K562 (cell line): ENCODE measurements around the gene TMEM217. TPM values are rescaled to one million over a fixed set of nuclear protein-coding genes. Genes with fewer than 3 reads are reported as not detected.

Source experiments
- CHCHD3 ChIP-seq: fragments of 250-450 bp; sonication (Bioruptor Pico); IDR thresholded peaks from 2 replicates; pipeline ENCODE4 v2.1.2; 2022; ENCODE audit warnings: mild to moderate bottlenecking
- FOXP1 ChIP-seq: sonication (generic); formaldehyde crosslinking; IDR thresholded peaks from 2 replicates; pipeline ENCODE4 v1.8.0; 2022; ENCODE audit warnings: mild to moderate bottlenecking, missing genetic modification reagents
- HMBOX1 ChIP-seq: sonication (generic); IDR thresholded peaks from 2 replicates; pipeline ENCODE4 v1.6.1; 2016
- HMG20A ChIP-seq: fragments of 450-650 bp; formaldehyde crosslinking; conservative IDR thresholded peaks from 2 replicates; pipeline ENCODE4 v1.4.0; 2020; ENCODE audit warnings: mild to moderate bottlenecking, mixed read lengths
- HNRNPLL ChIP-seq: fragments of 200-400 bp; formaldehyde crosslinking; IDR thresholded peaks from 2 replicates; pipeline ENCODE4 v1.6.1; 2017; ENCODE audit warnings: low read length, low read depth, mild to moderate bottlenecking; ENCODE audit not compliant: poor library complexity, severe bottlenecking
- NCOA6 ChIP-seq: fragments of 450-650 bp; IDR thresholded peaks from 2 replicates; pipeline ENCODE4 v1.6.1; 2017; ENCODE audit warnings: mild to moderate bottlenecking
- NRF1 ChIP-seq, 2 experiments: fragments of 450-650 bp; IDR thresholded peaks in 1 of 2; conservative IDR thresholded peaks in 1 of 2; 2 replicates each; pipeline ENCODE4 v1.6.1; 2014; ENCODE audit warnings: mild to moderate bottlenecking in 2 of 2
- POLR2G ChIP-seq: fragments of 200-400 bp; formaldehyde crosslinking; IDR thresholded peaks from 2 replicates; pipeline ENCODE4 v1.6.1; 2017; ENCODE audit warnings: low read depth, mild to moderate bottlenecking, antibody characterized with exemption, low read length, moderate library complexity
- SRSF3 ChIP-seq: fragments of 200-400 bp; formaldehyde crosslinking; IDR thresholded peaks from 2 replicates; pipeline ENCODE4 v1.6.1; 2016; ENCODE audit warnings: mild to moderate bottlenecking, low read length, moderate library complexity; ENCODE audit not compliant: insufficient read depth
- TRIM25 ChIP-seq: fragments of 450-650 bp; IDR thresholded peaks from 2 replicates; pipeline ENCODE4 v1.7.0; 2016; ENCODE audit warnings: borderline replicate concordance
- ZNF707 ChIP-seq: fragments of 250-450 bp; sonication (Bioruptor Pico); conservative IDR thresholded peaks from 2 replicates; pipeline ENCODE4 v1.8.0; 2022; ENCODE audit warnings: inconsistent platforms, mild to moderate bottlenecking, moderate library complexity
- ZNF75A ChIP-seq: fragments of 450-650 bp; formaldehyde crosslinking; IDR thresholded peaks from 2 replicates; pipeline ENCODE4 v1.4.0; 2020; ENCODE audit warnings: mild to moderate bottlenecking
- polyA plus RNA-seq, 8 experiments: library from polyadenylated mRNA; depleted of rRNA in 4 of 8; stranded (reverse) in 5 of 8; unstranded in 3 of 8; fragments of >200 nt; fragmentation: Nextera tagmentation in 2 of 8; fragmentation: Illumina TruSeq in 1 of 8; extraction: Ambion mirVana in 2 of 8; extraction: Trizol in 1 of 8; gene quantifications; 2 replicates each; pipeline versions ENCODE4 v1.2.1 to v1.2.3, GENCODE V29; 2011 to 2014; ENCODE audit warnings: inconsistent platforms in 1 of 8, missing spikeins in 1 of 8
- total RNA-seq, 7 experiments: library from RNA; depleted of rRNA in 6 of 7; stranded (reverse); fragments of >200 nt in 6 of 7; fragmentation: Illumina TruSeq in 2 of 7; extraction: Trizol in 2 of 7; gene quantifications; 2 replicates each; pipeline versions ENCODE4 v1.2.1 to v1.2.3, GENCODE V29; 2011 to 2021; ENCODE audit warnings: low replicate concordance in 1 of 7
- TF ChIP-seq, protein P1 (sequence below): sonication (generic); formaldehyde crosslinking; IDR thresholded peaks from 2 replicates; pipeline ENCODE4 v1.8.0; 2022; ENCODE audit warnings: missing genetic modification reagents, mild to moderate bottlenecking, moderate library complexity, borderline replicate concordance
- TF ChIP-seq, protein P2 (sequence below), 2 experiments: fragments of 450-650 bp; IDR thresholded peaks; 2 replicates each; pipeline ENCODE4 v1.6.1; 2016; ENCODE audit warnings: mild to moderate bottlenecking in 2 of 2, borderline replicate concordance in 1 of 2, low read depth in 1 of 2, moderate library complexity in 1 of 2

The TMEM217 gene
- total and polyA plus RNA-seq, 9 of the 15 experiments (the other 6 are each of a cell fraction or from before 2014, with no cell fraction given), result 1.3 to 8.0 (median 1.9) TPM

DNA sequence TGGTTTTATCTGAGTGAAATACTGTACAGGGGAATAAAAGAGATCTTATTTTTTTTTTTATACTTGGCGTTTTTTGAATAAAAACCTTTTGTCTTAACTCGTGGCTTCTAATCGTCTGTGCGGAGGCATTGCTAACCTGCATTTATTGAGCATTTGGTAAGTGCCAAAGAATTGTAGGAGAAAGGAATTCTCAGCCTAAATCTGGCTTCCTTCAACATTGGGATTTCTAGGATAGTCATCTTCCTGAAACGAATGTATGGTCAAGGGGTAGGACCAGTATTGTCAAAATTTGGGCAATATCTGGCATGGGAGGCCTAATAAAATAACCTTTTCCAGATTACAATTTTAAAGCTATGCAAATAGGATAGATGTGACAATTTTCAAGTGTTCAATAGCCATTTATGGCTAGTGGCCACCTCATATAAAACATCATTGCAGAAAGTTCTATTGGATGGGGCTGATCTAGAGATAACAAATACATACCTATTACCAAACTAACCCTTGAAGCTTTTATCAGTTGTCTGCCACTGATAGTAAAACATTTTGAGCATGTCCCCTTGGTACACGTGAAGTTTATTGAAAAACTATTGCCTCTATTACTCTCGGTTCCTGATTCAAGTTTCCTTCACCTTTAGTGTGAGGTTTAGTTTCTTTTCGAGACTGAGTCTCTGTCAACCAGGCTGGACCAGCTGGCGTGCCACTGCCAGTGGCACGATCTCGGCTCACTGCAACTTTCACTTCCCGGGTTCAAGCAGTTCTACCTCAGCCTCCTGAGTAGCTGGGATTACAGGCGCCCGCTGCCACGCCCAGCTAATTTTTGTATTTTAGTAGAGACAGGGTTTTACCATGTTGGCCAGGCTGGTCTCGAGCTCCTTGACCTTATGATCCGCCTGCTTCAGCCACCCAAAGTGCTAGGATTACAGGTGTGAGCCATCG, 82.3 kb downstream of the TMEM217 start (continued):
- TF ChIP-seq HMBOX1, result no peak
- TF ChIP-seq ZNF75A (CRISPR knock-in tag), result 0 out of 2 replicates have a peak, but pooled peaks have one; percentile 80
- TF ChIP-seq CHCHD3 (CRISPR knock-in tag), result no peak
- TF ChIP-seq, protein P1, sequence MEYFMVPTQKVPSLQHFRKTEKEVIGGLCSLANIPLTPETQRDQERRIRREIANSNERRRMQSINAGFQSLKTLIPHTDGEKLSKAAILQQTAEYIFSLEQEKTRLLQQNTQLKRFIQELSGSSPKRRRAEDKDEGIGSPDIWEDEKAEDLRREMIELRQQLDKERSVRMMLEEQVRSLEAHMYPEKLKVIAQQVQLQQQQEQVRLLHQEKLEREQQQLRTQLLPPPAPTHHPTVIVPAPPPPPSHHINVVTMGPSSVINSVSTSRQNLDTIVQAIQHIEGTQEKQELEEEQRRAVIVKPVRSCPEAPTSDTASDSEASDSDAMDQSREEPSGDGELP, result peak; percentile 71
- peak; percentile 22; the same call in 1 of the 2 replicates for TF ChIP-seq HMG20A (CRISPR knock-in tag)
- TF ChIP-seq ZNF707 (CRISPR knock-in tag), result no peak; the same call in 1 of the 2 replicates
- no peak for TF ChIP-seq NCOA6
- TF ChIP-seq POLR2G, result peak; percentile 72
- no peak; the same call in 1 of the 2 replicates for TF ChIP-seq FOXP1 (CRISPR knock-in tag)
- no peak for TF ChIP-seq NRF1 (conservative IDR thresholded peaks at IDR 0.05 in 1 of 2, IDR thresholded peaks at IDR 0.05 in 1 of 2)
- TF ChIP-seq, protein P2, sequence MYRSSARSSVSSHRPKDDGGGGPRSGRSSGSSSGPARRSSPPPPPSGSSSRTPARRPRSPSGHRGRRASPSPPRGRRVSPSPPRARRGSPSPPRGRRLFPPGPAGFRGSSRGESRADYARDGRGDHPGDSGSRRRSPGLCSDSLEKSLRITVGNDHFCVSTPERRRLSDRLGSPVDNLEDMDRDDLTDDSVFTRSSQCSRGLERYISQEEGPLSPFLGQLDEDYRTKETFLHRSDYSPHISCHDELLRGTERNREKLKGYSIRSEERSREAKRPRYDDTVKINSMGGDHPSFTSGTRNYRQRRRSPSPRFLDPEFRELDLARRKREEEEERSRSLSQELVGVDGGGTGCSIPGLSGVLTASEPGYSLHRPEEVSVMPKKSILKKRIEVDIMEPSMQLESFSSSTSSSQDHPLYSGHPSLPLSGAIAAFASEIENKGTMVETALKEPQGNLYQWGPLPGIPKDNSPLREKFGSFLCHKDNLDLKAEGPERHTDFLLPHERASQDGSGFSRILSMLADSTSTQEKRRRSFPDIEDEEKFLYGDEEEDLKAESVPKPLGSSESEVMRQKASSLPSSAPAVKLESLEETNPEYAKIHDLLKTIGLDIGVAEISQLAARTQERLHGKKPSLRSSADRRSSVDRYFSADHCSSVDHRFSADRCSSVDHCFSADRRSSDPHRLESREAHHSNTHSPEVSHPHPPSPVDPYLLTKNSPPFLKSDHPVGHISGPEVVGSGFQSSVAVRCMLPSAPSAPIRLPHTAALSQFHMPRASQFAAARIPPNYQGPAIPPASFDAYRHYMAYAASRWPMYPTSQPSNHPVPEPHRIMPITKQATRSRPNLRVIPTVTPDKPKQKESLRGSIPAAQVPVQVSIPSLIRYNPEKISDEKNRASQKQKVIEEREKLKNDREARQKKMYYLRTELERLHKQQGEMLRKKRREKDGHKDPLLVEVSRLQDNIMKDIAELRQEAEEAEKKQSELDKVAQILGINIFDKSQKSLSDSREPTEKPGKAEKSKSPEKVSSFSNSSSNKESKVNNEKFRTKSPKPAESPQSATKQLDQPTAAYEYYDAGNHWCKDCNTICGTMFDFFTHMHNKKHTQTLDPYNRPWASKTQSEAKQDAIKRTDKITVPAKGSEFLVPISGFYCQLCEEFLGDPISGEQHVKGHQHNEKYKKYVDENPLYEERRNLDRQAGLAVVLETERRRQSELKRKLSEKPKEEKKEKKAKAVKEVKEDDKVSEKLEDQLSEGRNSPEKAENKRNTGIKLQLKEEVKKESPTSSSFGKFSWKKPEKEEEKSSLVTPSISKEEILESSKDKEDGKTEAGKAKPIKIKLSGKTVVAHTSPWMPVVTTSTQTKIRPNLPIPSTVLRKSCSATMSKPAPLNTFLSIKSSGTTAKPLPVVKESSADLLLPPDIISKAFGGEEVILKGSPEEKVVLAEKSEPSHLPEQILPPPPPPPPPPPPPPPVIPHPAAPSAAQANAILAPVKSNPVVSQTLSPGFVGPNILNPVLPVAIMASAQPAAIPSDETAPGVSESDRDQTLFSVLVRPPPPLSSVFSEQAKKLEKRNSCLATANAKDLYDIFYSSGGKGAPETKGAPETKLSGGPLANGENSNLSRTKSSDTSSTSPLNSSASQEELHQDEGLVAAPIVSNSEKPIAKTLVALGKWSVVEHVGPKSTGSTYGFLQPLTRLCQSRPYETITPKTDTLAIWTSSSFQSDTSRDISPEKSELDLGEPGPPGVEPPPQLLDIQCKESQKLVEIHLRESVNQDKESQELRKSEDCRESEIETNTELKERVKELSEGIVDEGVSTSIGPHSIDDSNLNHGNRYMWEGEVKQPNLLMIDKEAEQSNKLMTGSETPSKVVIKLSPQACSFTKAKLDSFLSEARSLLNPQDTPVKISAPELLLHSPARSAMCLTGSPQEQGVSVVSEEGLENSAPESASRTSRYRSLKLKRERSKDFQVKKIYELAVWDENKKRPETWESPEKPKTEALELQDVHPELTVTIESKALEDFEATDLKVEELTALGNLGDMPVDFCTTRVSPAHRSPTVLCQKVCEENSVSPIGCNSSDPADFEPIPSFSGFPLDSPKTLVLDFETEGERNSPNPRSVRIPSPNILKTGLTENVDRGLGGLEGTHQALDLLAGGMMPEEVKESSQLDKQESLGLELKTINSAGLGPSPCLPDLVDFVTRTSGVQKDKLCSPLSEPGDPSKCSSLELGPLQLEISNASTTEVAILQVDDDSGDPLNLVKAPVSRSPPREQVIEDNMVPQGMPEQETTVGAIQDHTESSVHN (IDR thresholded peaks at IDR 0.05; ENCODE audit: borderline replicate concordance in 1 of 2, low read depth in 1 of 2), result no peak
- no peak for TF ChIP-seq HNRNPLL
- no peak for TF ChIP-seq SRSF3
- no peak for TF ChIP-seq TRIM25
